CD14-positive monocyte (primary cell): Measurements from ENCODE around the gene CDK6. TPM values are rescaled to one million over a fixed set of nuclear protein-coding genes. Genes with fewer than 3 reads are reported as not detected.

Experiments used
- DNase-seq, 3 donors: peaks; one replicate each; pipeline ENCODE4 v3.0.0-alpha.2; 2011 to 2022
- H2AFZ ChIP-seq: 2 replicates; pipeline ENCODE4 v1.6.0; 2012; ENCODE audit warnings: mild to moderate bottlenecking, low read depth, low read length, inconsistent platforms; ENCODE audit not compliant: insufficient read depth, poor library complexity, severe bottlenecking
- H3K27ac ChIP-seq, 2 donors: 1 replicate in 1 of 2; 2 replicates in 1 of 2; pipeline ENCODE4 v1.5.1; 2012 to 2013; ENCODE audit warnings: low read length in 2 of 2, control low read depth in 1 of 2, inconsistent platforms in 1 of 2, low read depth in 1 of 2, mild to moderate bottlenecking in 1 of 2
- H3K27me3 ChIP-seq, 2 donors: one replicate each; pipeline versions ENCODE4 v1.6.0 to v1.6.1; 2011 to 2013; ENCODE audit warnings: low read length in 2 of 2; ENCODE audit not compliant: control insufficient read depth in 2 of 2, insufficient read depth in 2 of 2
- H3K36me3 ChIP-seq, 2 donors: replicated peaks in 1 of 2; 1 replicate in 1 of 2; 2 replicates in 1 of 2; pipeline versions ENCODE4 v1.5.1 to v1.6.1; 2012 to 2013; ENCODE audit warnings: low read length in 2 of 2, control low read depth in 1 of 2, inconsistent platforms in 1 of 2, mild to moderate bottlenecking in 1 of 2; ENCODE audit not compliant: insufficient read depth in 2 of 2, control insufficient read depth in 1 of 2
- H3K4me1 ChIP-seq, 2 donors: 1 replicate in 1 of 2; 2 replicates in 1 of 2; pipeline versions ENCODE4 v1.5.1 to v1.6.1; 2012 to 2013; ENCODE audit warnings: low read length in 2 of 2, control low read depth in 1 of 2, inconsistent platforms in 1 of 2, mild to moderate bottlenecking in 1 of 2, moderate library complexity in 1 of 2; ENCODE audit not compliant: insufficient read depth in 2 of 2, control insufficient read depth in 1 of 2
- H3K4me2 ChIP-seq: replicated peaks from 2 replicates; pipeline ENCODE3; 2012; ENCODE audit warnings: low read length, moderate library complexity, mild to moderate bottlenecking; ENCODE audit not compliant: poor library complexity, severe bottlenecking; ENCODE audit errors: extremely low read depth
- H3K4me3 ChIP-seq, 3 experiments: fragments of 200-600 bp in 1 of 3; sonication (generic) in 1 of 3; replicated peaks in 1 of 3; 1 replicate in 2 of 3; 2 replicates in 1 of 3; pipeline ENCODE4 v1.5.1; 2011 to 2013; ENCODE audit warnings: low read length in 3 of 3, mild to moderate bottlenecking in 3 of 3, control low read depth in 2 of 3, low read depth in 2 of 3, inconsistent platforms in 1 of 3, moderate library complexity in 1 of 3
- H3K79me2 ChIP-seq: 2 replicates; pipeline ENCODE4 v1.6.0; 2012; ENCODE audit warnings: mild to moderate bottlenecking, control low read depth, inconsistent platforms, low read length, moderate library complexity; ENCODE audit not compliant: insufficient read depth
- H3K9ac ChIP-seq: 2 replicates; pipeline ENCODE4 v1.6.0; 2017; ENCODE audit warnings: low read length, mild to moderate bottlenecking; ENCODE audit not compliant: insufficient read depth, poor library complexity, severe bottlenecking
- H3K9me3 ChIP-seq, 2 donors: replicated peaks in 1 of 2; 1 replicate in 1 of 2; 2 replicates in 1 of 2; pipeline versions ENCODE4 v1.5.1 to v1.6.1; 2012 to 2013; ENCODE audit warnings: low read length in 2 of 2, control low read depth in 1 of 2; ENCODE audit not compliant: control insufficient read depth in 1 of 2, insufficient read depth in 1 of 2
- H4K20me1 ChIP-seq: 2 replicates; pipeline ENCODE4 v1.6.0; 2012; ENCODE audit warnings: mild to moderate bottlenecking, low read length, control low read depth, moderate library complexity; ENCODE audit not compliant: insufficient read depth
- H3K27ac Mint-ChIP-seq, 7 donors: one replicate each; pipeline ENCODE4 v1.8.0; 2020; ENCODE audit warnings: mild to moderate bottlenecking in 7 of 7, mixed read lengths in 7 of 7, moderate library complexity in 6 of 7, inconsistent platforms in 2 of 7
- H3K27me3 Mint-ChIP-seq, 3 donors: one replicate each; pipeline ENCODE4 v1.8.0; 2021 to 2022; ENCODE audit warnings: low read depth in 3 of 3, mild to moderate bottlenecking in 3 of 3, mixed read lengths in 3 of 3, moderate library complexity in 3 of 3, inconsistent platforms in 1 of 3
- H3K36me3 Mint-ChIP-seq, 2 donors: one replicate each; pipeline ENCODE4 v1.8.0; 2020; ENCODE audit warnings: mixed read lengths in 2 of 2, inconsistent platforms in 1 of 2, mild to moderate bottlenecking in 1 of 2
- H3K4me1 Mint-ChIP-seq: one replicate; pipeline ENCODE4 v1.8.0; 2020; ENCODE audit warnings: mild to moderate bottlenecking, mixed read lengths
- H3K4me3 Mint-ChIP-seq, 2 donors: one replicate each; pipeline ENCODE4 v1.8.0; 2020; ENCODE audit warnings: mild to moderate bottlenecking in 2 of 2, mixed read lengths in 2 of 2, moderate library complexity in 1 of 2
- H3K9me3 Mint-ChIP-seq, 7 donors: one replicate each; pipeline ENCODE4 v1.8.0; 2020 to 2022; ENCODE audit warnings: mixed read lengths in 7 of 7, mild to moderate bottlenecking in 6 of 7, moderate library complexity in 6 of 7, inconsistent platforms in 2 of 7
- WGBS: methylation state at CpG from one replicate; pipeline ENCODE4 v1.1.5; 2013; ENCODE audit warnings: missing lambda C conversion rate; ENCODE audit not compliant: insufficient coverage; 5-methylcytosine and 5-hydroxymethylcytosine counted together
- intact Hi-C, 2 donors: fragments of 100-400 bp; cut with micrococcal nuclease; formaldehyde crosslinking; loops; one replicate each; pipeline versions ENCODE4 v1.15.0 to v1.15.1; 2023
- polyA plus RNA-seq, 3 donors: library from polyadenylated mRNA; depleted of rRNA in 1 of 3; unstranded in 2 of 3; stranded (reverse) in 1 of 3; fragments of 300-500 nt in 2 of 3; fragments of >200 nt in 1 of 3; fragmentation: Illumina TruSeq in 2 of 3; gene quantifications; 1 replicate in 2 of 3; 2 replicates in 1 of 3; pipeline ENCODE4 v1.2.3, GENCODE V29; 2012 to 2021
- TF ChIP-seq, protein P1 (sequence below): fragments of 200-600 bp; IDR thresholded peaks from one replicate; pipeline ENCODE4 v1.8.0; 2022; ENCODE audit warnings: antibody characterized with exemption, mild to moderate bottlenecking

Gene CDK6
- polyA plus RNA-seq, 3 donors: 3.4 to 4.3 (median 3.8) TPM

DNA sequence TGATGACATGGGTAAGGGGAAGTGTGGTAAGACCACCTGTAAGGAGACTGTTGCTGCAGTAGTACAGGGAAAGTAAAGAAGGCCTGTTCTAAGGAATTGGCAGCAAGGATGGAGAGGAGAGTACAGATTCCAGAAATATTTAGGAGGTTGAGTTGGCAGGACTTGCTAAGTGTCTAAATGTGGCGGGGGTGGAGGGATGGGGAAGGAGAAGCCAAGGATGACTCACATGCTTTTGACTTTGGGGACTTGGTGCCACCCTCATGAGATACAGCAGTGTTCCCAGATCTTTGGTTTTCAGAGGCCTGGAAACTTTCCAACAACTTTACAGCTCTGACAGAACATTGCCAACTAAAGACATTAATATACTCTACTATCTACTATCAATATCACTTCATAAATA lies 45.4 kb downstream of the CDK6 start:
- H3K27me3 Mint-ChIP-seq: peaks cover 0 to 1% (median 0%) of the 10 kb centered on the region in 3 donors
- Histone ChIP-seq H3K9ac (no peak overlapping the region), H3K27me3 (no peaks in the 10 kb centered on the region), H2AFZ (no peak overlapping the region), H3K4me2 (no peak overlapping the region), H3K27ac (no peak overlapping the region), H3K4me1 (peaks cover 0 to 6% of the 10 kb centered on the region in 2 donors), H3K9me3 (peaks cover 8 to 9% of the 10 kb centered on the region in 2 donors), H3K79me2 (peaks cover 68% of the 10 kb centered on the region), H4K20me1 (no peaks in the 10 kb centered on the region), H3K36me3 (no peaks in the 10 kb centered on the region), H3K4me3 (no peak overlapping the region)
- intact Hi-C loops: no loop called here
- WGBS: 100% methylated on average over 1 of the region's 1 CpG
- TF ChIP-seq, protein P1, sequence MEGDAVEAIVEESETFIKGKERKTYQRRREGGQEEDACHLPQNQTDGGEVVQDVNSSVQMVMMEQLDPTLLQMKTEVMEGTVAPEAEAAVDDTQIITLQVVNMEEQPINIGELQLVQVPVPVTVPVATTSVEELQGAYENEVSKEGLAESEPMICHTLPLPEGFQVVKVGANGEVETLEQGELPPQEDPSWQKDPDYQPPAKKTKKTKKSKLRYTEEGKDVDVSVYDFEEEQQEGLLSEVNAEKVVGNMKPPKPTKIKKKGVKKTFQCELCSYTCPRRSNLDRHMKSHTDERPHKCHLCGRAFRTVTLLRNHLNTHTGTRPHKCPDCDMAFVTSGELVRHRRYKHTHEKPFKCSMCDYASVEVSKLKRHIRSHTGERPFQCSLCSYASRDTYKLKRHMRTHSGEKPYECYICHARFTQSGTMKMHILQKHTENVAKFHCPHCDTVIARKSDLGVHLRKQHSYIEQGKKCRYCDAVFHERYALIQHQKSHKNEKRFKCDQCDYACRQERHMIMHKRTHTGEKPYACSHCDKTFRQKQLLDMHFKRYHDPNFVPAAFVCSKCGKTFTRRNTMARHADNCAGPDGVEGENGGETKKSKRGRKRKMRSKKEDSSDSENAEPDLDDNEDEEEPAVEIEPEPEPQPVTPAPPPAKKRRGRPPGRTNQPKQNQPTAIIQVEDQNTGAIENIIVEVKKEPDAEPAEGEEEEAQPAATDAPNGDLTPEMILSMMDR: no peak
- H3K36me3 Mint-ChIP-seq: peaks cover 8 to 17% of the 10 kb centered on the region in 2 donors
- no peak overlapping the region for H3K4me3 Mint-ChIP-seq
- peaks cover 7 to 23% (median 12%) of the 10 kb centered on the region in 7 donors for H3K9me3 Mint-ChIP-seq
- peaks cover 27% of the 10 kb centered on the region for H3K4me1 Mint-ChIP-seq
- H3K27ac Mint-ChIP-seq: no peak overlapping the region
- no peak for DNase-seq

DNA sequence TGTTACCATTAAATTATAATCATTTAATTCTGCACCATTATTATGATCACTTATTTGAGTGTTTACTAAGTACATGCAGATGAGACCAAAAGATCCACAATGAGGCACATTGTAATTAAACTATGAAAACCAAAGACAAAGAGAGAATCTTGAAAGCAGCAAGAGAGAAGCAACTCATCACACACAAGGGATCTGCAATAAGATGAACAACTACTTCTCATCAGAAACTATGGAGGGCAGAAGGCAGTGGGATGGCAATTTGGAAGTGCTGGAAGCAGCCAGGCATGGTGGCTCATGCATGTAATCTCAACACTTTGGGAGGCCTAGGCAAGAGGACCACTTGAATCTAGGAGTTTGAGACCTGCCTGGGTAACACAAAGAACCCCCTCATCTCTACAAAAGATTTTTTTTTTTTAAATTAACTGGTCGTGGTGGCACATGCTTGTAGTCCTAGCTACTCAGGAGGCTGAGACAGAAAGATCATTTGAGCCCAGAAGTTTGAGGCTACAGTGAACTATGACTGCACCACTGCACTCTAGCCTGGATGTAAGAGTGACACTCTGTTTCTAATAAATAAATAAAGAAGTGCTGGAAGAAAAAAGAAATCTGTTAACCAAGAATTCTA lies 47.7 kb downstream of the CDK6 start:
- H3K4me2 ChIP-seq: no peak overlapping the region
- TF ChIP-seq, protein P1: no peak

More for the DNA sequence above, 47.7 kb downstream of the CDK6 start:
- 100% methylated on average over 1 of the region's 1 CpG for WGBS
- DNase-seq: no peak
- Histone ChIP-seq H3K79me2 (peaks cover 85% of the 10 kb centered on the region), H3K4me1 (peaks cover 0 to 6% of the 10 kb centered on the region in 2 donors), H4K20me1 (no peaks in the 10 kb centered on the region), H3K27ac (no peak overlapping the region), H2AFZ (no peak overlapping the region), H3K4me3 (no peak overlapping the region), H3K9ac (no peak overlapping the region), H3K9me3 (peaks cover 8 to 9% of the 10 kb centered on the region in 2 donors), H3K36me3 (no peaks in the 10 kb centered on the region), H3K27me3 (no peaks in the 10 kb centered on the region)
- Mint-ChIP-seq H3K4me1 (peaks cover 20% of the 10 kb centered on the region), H3K9me3 (peaks cover 7 to 23% (median 12%) of the 10 kb centered on the region in 7 donors), H3K36me3 (peaks cover 8 to 17% of the 10 kb centered on the region in 2 donors), H3K27ac (peak overlapping the region in 1 of 7 donors; percentile 20), H3K4me3 (no peak overlapping the region), H3K27me3 (peaks cover 0 to 1% (median 0%) of the 10 kb centered on the region in 3 donors)
- intact Hi-C loops: no loop called here
